ENCODE results near the gene CUZD1.

Gene CUZD1

DNA sequence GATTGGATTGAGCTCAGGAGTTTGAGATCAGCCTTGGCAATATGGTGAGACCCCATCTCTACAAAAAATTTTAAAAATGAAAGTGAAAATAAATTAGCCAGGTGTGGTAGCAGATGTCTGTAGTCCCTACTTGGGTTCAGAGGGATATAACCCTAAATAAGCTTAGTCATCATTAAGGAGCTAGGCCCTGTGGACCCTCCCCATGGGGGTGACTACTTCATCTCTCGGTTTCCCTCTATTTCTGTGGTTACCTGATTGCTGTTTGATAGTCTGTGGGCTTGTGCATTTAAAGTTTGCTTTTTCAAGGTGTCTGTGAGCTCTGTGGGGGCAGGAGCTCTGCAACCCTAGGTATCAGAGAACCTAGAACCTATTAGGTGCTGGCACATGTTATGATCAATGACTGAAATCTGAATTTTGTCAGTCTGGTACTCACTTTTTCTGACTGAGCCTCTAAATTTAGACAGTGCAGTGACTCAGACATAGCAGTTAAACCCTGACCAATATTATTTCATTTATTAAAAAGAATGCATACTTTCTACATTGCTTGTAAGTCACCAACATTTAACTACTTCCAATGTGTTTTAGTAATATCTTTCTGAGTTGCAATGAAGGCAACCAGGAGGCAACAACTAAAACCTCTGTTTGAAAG is 8.1 kb upstream of the CUZD1 start:
- H3K4me3 ChIP-seq (ENCODE audit: low read depth, low read length), result no peak overlapping the region
- TF ChIP-seq, protein P1, sequence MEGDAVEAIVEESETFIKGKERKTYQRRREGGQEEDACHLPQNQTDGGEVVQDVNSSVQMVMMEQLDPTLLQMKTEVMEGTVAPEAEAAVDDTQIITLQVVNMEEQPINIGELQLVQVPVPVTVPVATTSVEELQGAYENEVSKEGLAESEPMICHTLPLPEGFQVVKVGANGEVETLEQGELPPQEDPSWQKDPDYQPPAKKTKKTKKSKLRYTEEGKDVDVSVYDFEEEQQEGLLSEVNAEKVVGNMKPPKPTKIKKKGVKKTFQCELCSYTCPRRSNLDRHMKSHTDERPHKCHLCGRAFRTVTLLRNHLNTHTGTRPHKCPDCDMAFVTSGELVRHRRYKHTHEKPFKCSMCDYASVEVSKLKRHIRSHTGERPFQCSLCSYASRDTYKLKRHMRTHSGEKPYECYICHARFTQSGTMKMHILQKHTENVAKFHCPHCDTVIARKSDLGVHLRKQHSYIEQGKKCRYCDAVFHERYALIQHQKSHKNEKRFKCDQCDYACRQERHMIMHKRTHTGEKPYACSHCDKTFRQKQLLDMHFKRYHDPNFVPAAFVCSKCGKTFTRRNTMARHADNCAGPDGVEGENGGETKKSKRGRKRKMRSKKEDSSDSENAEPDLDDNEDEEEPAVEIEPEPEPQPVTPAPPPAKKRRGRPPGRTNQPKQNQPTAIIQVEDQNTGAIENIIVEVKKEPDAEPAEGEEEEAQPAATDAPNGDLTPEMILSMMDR (IDR thresholded peaks at IDR 0.05; ENCODE audit: borderline replicate concordance, insufficient read depth, low read depth, low read length), result no peak

DNA sequence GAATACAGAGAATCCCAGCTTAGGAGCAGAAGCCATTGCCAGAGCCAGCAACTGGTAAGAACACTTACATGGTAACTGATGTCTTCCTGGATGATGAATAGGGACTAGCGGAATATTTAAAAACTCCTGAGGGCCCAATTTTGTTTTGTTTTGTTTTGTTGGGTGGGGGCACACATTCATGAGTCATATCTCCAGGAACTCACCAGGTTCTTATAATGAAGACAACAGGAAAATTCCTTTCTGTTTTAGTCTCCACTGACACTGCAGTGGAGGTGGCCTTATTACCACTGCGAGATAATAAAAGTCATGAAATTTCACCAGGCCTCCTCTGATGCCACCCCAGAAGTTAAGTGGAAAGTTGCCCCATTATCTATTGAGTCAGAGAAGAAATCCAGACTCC is 6.6 kb upstream of the CUZD1 start:
- no peak overlapping the region for H3K4me3 ChIP-seq (ENCODE audit: low read depth, low read length)
- TF ChIP-seq, protein P1 (IDR thresholded peaks at IDR 0.05; ENCODE audit: borderline replicate concordance, insufficient read depth, low read depth, low read length), result no peak

DNA sequence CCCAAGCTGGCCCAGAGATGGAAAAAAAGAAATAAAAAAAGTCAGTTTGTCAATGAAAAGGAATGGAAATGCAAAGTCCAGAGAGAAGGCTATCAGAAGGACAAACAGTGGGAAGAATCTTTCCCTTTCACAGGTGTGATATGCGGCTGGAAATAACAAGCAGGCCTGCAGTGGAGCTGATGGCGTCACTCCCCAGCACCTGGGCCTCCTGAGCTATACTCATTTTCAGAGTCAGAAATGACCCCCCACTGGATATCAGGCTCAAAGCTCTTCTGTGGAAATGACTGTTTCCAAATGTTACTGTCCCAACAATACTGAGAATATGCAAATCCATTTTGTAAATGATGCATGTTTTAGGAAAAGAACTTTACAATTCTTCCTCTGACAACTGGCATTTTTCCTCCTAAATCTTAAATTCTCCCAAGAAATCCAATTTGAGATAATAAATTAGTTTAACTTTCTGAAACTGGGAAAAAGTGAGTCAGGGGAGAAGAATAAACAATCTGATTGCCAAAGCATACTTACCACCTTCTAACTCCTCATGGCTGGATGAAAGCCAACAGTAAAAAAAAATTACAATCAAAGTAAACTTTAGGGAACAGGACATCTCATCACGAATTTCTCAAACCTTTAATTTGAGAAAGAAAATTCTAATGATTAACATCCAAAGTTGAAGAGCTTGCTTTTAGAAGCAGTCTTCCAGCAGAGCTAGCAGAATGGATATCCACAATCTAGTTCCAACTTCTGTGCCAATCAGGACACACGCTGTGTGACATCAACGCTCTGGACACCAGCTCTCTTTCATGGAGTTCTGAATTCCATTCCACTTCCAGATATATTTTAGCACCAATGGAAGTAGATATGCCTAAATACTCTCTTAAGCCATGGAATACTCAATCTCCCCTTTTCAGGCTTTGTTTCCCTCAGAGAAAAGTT is 5.3 kb upstream of the CUZD1 start:
- TF ChIP-seq, protein P1 (IDR thresholded peaks at IDR 0.05; ENCODE audit: borderline replicate concordance, insufficient read depth, low read depth, low read length), result no peak

DNA sequence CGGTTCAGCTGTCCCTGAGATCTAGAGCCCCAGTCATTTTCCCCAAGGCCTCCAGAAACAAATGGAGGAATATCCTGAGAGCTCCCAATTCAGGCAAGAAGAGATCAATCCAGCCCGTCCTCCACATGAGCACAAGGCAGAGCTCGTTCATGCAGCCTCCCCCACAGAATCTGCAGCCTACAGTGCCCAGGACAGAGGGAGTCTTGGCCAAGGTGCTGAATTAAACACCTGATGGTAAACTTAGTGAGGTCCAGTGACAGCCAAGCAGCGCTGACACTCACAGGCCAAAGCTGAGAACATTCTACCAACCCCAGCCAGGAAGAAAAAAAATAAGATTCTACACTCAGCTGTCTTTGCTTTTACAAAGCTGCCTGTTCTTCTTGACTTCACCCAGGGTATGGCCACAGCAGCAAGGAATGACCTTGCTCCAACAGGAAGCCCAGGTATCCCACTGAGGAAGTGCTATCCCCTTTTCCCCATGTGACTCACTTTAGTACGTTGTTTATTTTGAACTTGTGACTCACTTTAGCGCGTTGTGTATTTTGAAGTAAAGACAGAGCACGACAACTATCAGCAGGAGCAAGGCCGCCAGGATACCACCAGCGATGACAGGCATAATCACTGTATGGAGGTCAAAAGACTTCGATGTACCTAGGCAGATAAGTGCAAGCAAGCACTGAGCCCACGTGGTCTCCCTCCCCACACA is 4.4 kb upstream of the CUZD1 start:
- TF ChIP-seq, protein P1 (IDR thresholded peaks at IDR 0.05; ENCODE audit: borderline replicate concordance, insufficient read depth, low read depth, low read length), result no peak
- no peak overlapping the region for H3K4me3 ChIP-seq (ENCODE audit: low read depth, low read length)

More for the DNA sequence above, 5.3 kb upstream of the CUZD1 start:
- no peak overlapping the region for H3K4me3 ChIP-seq (ENCODE audit: low read depth, low read length)

DNA sequence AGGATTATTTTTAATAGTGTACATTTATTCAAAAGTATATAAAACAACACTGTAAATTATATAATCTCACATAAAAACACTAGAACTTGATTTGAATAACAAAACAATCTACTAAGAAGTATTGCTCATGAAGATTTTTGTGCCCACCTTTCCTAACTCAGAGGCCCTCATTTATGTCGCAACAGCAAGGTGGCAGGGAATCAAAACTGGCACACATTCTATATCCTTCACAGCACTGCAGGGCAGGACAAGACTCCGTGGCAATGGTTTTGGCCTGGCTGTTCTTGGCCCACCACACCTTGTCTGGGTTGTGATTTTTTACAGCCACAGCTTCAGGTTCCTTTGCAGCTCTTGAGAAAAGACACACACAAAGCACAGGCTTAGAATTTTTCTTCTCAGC is 3.4 kb upstream of the CUZD1 start:
- H3K4me3 ChIP-seq (ENCODE audit: low read depth, low read length), result no peak overlapping the region
- TF ChIP-seq, protein P1 (IDR thresholded peaks at IDR 0.05; ENCODE audit: borderline replicate concordance, insufficient read depth, low read depth, low read length), result no peak

DNA sequence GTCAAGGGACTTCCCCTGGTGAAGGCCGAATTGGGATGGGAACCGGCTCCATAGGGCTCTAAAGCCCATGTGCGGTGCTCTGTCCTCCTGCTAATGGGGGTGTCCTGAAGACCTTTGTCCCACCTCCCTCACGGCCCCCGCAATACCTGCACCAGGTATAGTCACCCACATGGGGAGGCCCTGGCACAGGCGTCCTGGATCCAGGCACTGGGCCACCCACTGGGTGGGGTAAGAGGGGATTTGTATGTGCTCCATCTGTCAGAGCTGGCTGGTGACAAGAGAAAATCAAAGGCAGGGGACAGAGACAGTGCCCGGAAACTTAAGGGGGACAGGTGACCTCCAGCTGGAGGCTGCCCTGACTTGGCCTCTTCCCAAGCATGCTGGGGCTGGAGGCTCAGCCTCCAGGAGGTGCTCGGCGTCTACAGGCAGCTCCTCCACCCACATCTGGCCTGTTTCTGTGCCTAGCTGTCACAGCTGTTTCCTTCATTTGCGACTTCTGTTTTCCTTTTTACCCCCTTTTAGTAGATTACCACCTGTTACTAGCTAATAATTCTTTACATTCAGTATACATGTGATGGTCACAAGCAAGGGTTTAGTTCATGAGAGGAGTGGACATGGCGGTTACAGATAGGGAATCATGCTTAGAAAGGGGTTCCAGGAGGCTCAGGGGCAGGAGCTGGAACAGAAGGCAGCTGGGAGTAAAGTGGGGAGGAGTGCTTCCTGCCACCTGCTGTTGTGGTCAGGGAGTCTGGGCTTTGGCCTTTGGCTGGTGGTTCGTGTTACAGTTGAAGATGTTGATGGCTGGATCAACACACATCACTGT is 2.3 kb upstream of the CUZD1 start:
- no peak overlapping the region for H3K4me3 ChIP-seq (ENCODE audit: low read depth, low read length)
- TF ChIP-seq, protein P1 (IDR thresholded peaks at IDR 0.05; ENCODE audit: borderline replicate concordance, insufficient read depth, low read depth, low read length), result no peak

All from GM12875 (cell line).